Breast epithelium (tissue), 4 donors: ENCODE results near the gene TRMT61A. TPM values are rescaled to one million over a fixed set of nuclear protein-coding genes. Genes with fewer than 3 reads are reported as not detected.

Experiments
- DNase-seq, 2 donors: peaks; one replicate each; pipeline ENCODE4 v3.0.0-alpha.2; 2019; ENCODE audit warnings: low spot score in 2 of 2
- H3K27ac ChIP-seq, 2 donors: fragments of 200-600 bp; sonication (generic) in 1 of 2; one replicate each; pipeline ENCODE4 v1.5.1; 2016 to 2019; ENCODE audit warnings: mild to moderate bottlenecking in 1 of 2
- H3K27me3 ChIP-seq, 2 donors: fragments of 200-600 bp; sonication (generic) in 1 of 2; one replicate each; pipeline versions ENCODE4 v1.5.1 to v1.6.0; 2017 to 2019; ENCODE audit warnings: control low read depth in 1 of 2, mild to moderate bottlenecking in 1 of 2
- H3K36me3 ChIP-seq: fragments of 200-600 bp; one replicate; pipeline ENCODE4 v1.5.1; 2019
- H3K4me1 ChIP-seq, 2 donors: fragments of 200-600 bp; sonication (generic); one replicate each; pipeline ENCODE4 v1.5.1; 2016 to 2019; ENCODE audit warnings: control low read depth in 1 of 2
- H3K4me3 ChIP-seq, 3 donors: fragments of 200-600 bp; sonication (generic); 1 replicate in 2 of 3; 2 replicates in 1 of 3; pipeline ENCODE4 v1.5.1; 2016 to 2019; ENCODE audit warnings: mild to moderate bottlenecking in 3 of 3, moderate library complexity in 2 of 3
- H3K9me3 ChIP-seq, 2 donors: fragments of 200-600 bp; sonication (generic) in 1 of 2; one replicate each; pipeline ENCODE4 v1.5.1; 2016 to 2019; ENCODE audit warnings: control low read depth in 1 of 2
- POLR2A ChIP-seq: fragments of 450-650 bp; IDR thresholded peaks from one replicate; pipeline ENCODE4 v1.6.1; 2016; ENCODE audit warnings: antibody characterized with exemption, mild to moderate bottlenecking, moderate library complexity
- POLR2AphosphoS5 ChIP-seq, 3 donors: sonication (generic); formaldehyde crosslinking; IDR thresholded peaks; one replicate each; pipeline ENCODE4 v1.6.1; 2017; ENCODE audit warnings: antibody characterized with exemption in 3 of 3
- intact Hi-C: fragments of 100-400 bp; cut with DNase I; formaldehyde crosslinking; loops from one replicate; pipeline ENCODE4 v1.15.1; 2023; ENCODE audit warnings: low total_unique reads
- total RNA-seq, 3 donors: library from RNA; depleted of rRNA; stranded (reverse); fragments of >200 nt; gene quantifications; one replicate each; pipeline ENCODE4 v1.1.0, GENCODE V29; 2016
- TF ChIP-seq, protein P1 (sequence below), 3 donors: fragments of 450-650 bp; IDR thresholded peaks; one replicate each; pipeline ENCODE4 v1.5.1; 2016 to 2017; ENCODE audit warnings: antibody characterized with exemption in 3 of 3, mild to moderate bottlenecking in 3 of 3, moderate library complexity in 3 of 3

The TRMT61A gene
- total RNA-seq, 3 donors from 2014 or later: 10.7 to 17.7 (median 11.3) TPM

DNA sequence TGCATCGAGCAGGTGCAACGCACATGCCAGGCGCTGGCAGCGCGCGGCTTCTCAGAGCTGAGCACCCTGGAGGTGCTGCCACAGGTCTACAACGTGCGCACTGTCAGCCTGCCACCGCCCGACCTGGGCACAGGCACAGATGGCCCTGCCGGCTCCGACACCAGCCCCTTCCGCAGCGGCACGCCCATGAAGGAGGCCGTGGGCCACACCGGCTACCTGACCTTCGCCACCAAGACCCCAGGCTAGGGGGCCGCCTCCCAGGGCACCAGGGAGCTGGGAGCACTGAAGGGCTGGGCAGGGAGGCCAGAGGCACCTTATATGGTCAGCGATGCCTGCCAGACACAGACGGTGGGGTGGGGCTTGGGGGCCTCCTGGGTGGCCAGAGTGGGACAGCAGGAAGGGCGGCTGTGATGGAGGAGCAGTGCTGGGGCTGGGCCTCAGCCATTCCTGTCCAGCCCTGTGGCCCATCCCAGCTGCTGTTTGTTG is 5.6 kb downstream of the TRMT61A start:
- Histone ChIP-seq H3K36me3 (no peaks in the 10 kb centered on the region), H3K4me1 (peaks cover 11 to 12% of the 10 kb centered on the region in 2 donors), H3K9me3 (no peaks in the 10 kb centered on the region), H3K27ac (no peak overlapping the region), H3K27me3 (no peaks in the 10 kb centered on the region), H3K4me3 (no peak overlapping the region)
- no peak for DNase-seq
- intact Hi-C loops: no loop called here
- TF ChIP-seq POLR2A (no peak), POLR2AphosphoS5 (IDR thresholded peaks at IDR 0.05) (no peak)
- TF ChIP-seq, protein P1, sequence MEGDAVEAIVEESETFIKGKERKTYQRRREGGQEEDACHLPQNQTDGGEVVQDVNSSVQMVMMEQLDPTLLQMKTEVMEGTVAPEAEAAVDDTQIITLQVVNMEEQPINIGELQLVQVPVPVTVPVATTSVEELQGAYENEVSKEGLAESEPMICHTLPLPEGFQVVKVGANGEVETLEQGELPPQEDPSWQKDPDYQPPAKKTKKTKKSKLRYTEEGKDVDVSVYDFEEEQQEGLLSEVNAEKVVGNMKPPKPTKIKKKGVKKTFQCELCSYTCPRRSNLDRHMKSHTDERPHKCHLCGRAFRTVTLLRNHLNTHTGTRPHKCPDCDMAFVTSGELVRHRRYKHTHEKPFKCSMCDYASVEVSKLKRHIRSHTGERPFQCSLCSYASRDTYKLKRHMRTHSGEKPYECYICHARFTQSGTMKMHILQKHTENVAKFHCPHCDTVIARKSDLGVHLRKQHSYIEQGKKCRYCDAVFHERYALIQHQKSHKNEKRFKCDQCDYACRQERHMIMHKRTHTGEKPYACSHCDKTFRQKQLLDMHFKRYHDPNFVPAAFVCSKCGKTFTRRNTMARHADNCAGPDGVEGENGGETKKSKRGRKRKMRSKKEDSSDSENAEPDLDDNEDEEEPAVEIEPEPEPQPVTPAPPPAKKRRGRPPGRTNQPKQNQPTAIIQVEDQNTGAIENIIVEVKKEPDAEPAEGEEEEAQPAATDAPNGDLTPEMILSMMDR (IDR thresholded peaks at IDR 0.05): no peak

DNA sequence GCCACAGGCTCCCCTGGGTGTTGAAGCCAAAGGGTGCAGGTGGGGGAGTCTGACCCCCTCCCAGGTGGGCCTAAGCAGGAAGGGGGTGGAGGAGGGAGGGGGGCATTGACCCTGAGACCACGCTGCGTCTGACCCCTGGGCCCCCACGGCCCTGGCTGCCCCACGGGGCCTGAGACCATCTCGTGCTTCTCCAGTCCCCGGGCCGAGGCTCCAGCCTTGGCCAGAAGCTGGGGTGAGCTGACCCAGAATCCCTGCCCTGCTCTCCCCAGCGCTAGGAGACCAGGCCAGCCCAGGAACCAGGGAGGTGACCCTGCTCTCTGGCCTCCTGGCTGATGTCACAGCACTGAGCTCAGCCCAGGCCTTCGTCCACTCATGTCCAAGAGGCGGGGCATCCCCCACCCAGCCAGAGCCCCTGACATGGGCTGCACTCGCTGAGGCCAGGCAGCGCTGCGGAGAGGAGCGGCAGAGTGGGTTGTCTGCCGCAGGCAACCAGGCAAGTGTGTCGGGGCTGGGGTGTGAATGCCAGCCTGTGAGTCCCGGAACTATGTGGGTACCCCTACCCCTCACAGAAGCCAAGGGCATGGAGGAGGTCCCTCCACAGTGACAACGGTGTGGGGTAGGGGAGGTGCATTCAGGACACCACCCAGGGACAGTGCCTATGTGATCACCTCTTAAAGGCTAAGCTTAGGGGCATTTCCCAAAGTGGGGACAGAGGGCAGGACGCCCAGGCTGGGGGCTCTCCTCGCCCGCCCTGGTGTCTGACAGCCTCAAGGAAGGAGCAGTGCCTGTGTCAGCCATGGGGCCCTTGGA is 6.3 kb downstream of the TRMT61A start:
- Histone ChIP-seq H3K9me3 (no peaks in the 10 kb centered on the region), H3K4me1 (peaks cover 9% of the 10 kb centered on the region in 2 donors), H3K27ac (no peak overlapping the region), H3K36me3 (no peaks in the 10 kb centered on the region), H3K27me3 (no peaks in the 10 kb centered on the region), H3K4me3 (no peak overlapping the region)
- intact Hi-C loops: no loop called here
- TF ChIP-seq, protein P1 (IDR thresholded peaks at IDR 0.05): no peak
- TF ChIP-seq POLR2A: no peak
- TF ChIP-seq POLR2AphosphoS5 (IDR thresholded peaks at IDR 0.05): no peak
- DNase-seq: no peak

DNA sequence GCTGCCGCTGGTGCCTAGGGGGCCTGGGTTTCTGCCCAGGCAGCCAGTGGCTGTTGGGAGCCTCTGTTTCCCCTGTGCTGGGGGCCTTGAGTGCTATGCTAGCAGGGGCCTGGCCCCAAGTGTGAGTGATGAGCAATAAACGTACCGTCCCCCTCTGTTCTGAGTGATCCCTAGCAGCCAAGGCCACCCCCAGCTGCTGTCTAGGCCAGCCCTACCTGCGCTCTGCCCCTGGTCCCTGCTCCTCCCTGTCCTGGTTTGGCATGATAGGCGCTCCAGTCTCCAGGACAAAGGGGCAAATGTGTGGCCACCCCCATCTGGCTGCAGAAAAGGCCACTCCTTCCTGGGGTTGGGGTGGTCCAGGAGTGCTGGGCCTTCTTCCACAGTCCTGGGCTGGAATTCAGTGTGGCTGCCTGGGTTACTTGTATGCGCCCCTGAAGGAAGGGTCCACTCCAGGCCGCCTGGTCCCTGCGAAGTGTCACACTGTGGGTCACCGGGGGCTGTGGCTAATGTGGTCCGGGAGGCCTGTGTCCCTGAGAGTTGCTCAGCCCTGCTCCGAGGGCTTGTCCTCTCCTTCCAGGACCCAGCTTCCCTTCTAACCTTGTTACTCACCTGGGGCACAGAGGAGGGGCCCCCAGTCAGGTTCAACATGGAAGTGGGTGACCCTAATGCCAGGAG is 7.0 kb downstream of the TRMT61A start:
- H3K4me3 ChIP-seq: no peak overlapping the region
- no peaks in the 10 kb centered on the region for H3K9me3 ChIP-seq
- no peaks in the 10 kb centered on the region for H3K27me3 ChIP-seq
- no peak for DNase-seq
- H3K4me1 ChIP-seq: peaks cover 11 to 13% of the 10 kb centered on the region in 2 donors
- H3K36me3 ChIP-seq: no peaks in the 10 kb centered on the region
- intact Hi-C loops: no loop called here
- no peak overlapping the region for H3K27ac ChIP-seq
- no peak for TF ChIP-seq POLR2AphosphoS5 (IDR thresholded peaks at IDR 0.05)
- TF ChIP-seq, protein P1 (IDR thresholded peaks at IDR 0.05): no peak
- TF ChIP-seq POLR2A: no peak

DNA sequence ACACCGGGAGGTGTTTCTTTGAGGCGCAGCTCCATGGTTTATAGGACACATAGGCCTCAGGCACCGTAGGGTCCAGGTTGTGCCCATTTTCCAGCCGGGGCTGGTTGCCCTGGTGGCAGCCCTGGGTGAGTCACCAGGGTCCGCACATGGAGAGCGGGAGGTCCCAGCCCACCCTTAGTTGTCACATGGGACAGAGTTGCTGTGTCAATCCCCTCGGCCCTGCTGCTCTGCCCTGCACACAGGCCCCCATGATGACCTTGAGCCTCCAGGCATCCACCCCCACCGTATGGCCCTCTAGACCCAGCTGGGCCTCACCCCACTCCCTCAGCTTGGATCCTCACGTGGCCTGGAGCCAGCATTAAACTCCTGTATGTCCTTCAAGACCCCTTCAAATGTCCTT is 7.7 kb downstream of the TRMT61A start:
- H3K27me3 ChIP-seq: no peaks in the 10 kb centered on the region
- no peak overlapping the region for H3K27ac ChIP-seq
- intact Hi-C loops: no loop called here
- no peak for TF ChIP-seq POLR2A
- TF ChIP-seq POLR2AphosphoS5 (IDR thresholded peaks at IDR 0.05): no peak
- TF ChIP-seq, protein P1 (IDR thresholded peaks at IDR 0.05): no peak
- DNase-seq: no peak
- no peak overlapping the region for H3K4me3 ChIP-seq
- H3K36me3 ChIP-seq: no peaks in the 10 kb centered on the region
- H3K9me3 ChIP-seq: no peaks in the 10 kb centered on the region
- H3K4me1 ChIP-seq: peaks cover 11 to 20% of the 10 kb centered on the region in 2 donors
